NCI-H146 treated with DMSO at 0.1 percent for 48 hours (cell line): ENCODE measurements around the gene CLEC16A.

ENCODE experiments used
- DNase-seq: peaks from one replicate; lab custom pipeline; 2025; ENCODE audit not compliant: unreplicated experiment; lab: John Stamatoyannopoulos, UW

CLEC16A gene

GRCh38 chr16:11109566-11109965 lies 165.2 kb downstream of the CLEC16A start:
- no peak for DNase-seq

DNA sequence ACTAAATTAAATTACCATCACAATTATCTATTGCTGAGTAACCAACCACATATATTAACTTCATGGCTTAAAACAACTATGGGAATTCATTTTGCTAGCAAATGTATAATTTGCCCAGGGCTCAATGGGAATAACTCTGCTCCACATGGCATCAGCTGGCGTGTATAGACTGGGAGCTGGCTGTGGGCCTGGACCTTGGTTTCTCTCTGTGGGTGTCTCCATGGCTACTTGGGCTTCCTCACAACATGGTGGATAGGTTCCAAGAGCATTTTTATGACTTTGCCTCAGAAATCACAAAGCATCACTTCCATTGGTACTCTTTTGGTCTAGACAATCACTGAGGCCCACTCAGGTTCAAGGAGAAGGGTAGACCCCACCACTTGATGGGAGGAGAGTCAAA lies 166.8 kb downstream of the CLEC16A start:
- DNase-seq, result no peak

DNA sequence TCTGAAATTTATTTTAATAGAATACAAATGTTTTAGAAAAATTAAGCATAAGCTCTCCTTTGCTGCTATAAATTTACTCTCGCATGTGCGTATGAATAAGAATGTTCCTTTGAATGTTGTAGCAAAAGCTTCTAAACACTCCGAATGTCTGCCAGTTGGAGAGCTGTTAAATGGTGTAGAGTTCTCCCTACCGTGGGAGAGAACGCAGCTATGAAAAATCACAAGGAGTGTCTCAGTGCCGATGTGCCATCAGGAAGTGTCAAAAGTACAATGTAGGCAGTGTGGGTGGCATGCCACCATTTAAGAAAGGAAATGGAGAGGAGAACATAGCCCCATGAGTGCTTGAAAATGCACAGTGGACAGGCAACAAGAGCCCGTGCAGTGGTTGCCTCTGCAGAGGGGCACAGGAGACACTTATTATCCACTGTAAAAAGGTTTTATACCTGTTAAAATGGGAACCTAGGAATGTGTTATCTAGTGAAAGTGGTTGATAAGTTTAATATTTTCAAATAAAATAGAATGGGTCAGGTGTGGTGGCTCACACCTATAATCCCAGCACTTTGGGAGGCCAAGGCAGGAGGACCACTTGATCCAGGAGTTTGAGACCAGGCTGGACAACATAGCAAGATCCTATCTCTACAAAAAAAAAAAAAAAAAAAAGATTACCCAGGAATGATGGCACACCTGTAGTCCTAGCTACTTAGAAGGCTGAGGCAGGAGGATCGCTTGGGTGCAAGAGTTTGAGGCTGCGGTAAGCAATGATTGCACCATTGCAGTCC lies 167.7 kb downstream of the CLEC16A start:
- no peak for DNase-seq

GRCh38 chr16:11112723-11113348 lies 168.5 kb downstream of the CLEC16A start:
- DNase-seq, result no peak

DNA sequence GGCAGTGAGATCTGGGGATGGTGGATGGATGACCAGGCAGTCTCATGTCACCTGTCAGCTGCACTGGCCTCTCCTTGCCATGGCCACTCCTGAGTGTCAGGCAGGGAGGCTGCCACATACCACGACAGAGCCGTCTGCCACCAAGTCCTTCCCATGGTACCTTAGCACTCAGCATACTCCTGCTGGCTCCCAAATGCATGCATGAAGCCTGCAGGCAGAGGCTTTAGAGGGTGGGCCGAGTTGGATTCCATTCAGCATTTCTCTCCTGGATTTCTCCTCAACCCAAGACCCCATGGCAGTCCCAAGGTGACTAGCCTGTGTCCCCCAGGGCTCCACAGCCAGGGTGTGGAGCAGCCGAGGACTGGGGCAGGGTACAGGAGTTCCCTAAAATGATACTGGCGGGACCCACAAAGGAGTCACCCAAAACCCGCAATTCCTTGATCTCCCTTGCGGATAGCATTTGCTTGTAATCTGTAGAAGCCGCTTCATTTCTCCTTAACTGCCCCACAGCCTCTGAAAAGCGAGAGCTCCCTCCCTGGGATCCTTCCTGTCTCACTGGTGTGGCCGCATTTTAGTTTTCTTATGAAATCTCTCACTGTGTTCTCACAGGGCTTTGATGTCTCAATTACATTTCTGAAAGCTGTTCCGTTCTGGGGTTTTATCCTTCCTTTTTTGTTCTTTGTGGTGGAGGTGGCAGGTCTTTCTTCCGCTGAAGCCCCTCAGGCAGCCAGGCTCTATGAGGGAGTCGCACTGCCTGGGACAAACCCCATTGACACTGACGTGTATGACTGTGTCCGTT lies 170.2 kb downstream of the CLEC16A start:
- DNase-seq, result no peak

GRCh38 chr16:11117576-11118211 lies 173.3 kb downstream of the CLEC16A start:
- DNase-seq, result no peak

DNA sequence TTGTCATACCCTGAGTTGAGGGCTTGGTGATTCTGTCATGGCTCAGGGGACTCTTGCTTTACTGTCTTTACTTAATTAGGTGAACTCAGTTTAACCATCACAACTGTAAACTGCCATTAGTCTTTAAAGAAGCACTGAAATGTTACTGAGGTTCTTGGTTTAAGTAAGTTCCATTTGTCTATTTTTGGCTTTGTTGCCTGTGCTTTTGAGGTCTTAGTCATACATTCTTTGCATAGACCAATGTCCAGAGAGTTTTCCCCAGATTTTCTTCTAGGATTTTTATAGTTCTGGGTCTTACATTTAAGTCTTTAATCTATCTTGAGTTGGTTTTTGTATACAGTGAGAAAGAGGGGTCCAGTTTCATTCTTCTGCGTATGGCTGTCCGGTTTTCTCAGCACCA lies 174.1 kb downstream of the CLEC16A start:
- no peak for DNase-seq

DNA sequence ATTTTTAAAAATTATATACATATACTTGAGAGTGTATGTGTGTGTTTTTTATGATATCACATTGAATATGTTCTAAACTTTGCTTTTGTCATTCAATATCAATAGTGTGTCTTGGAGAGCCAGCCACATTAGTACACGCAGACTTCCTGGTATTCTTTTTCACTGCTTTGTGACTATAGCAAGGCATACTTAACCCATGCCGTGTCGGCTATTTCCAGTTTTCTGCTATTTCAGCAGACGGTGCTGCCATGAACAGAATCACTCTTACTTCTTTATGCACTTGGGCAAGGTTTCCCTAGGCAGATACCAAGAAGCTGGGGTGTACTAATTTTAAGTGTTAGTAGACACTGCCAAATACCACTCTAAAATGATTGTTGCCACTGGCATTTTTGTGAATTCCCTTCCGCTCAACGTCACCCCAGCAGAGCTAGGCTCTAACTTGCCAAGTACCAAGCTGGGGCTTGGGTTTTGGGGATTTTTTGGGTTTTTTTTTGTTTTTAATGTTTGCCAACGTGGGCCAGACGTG lies 176.8 kb downstream of the CLEC16A start:
- no peak for DNase-seq

- no peak for DNase-seq
Observed at GRCh38 chr16:11121914-11122692, 177.7 kb downstream of the CLEC16A start.

GRCh38 chr16:11123666-11124065 lies 179.3 kb downstream of the CLEC16A start:
- no peak for DNase-seq

- no peak for DNase-seq
Observed at GRCh38 chr16:11125936-11126335, 181.6 kb downstream of the CLEC16A start.

DNA sequence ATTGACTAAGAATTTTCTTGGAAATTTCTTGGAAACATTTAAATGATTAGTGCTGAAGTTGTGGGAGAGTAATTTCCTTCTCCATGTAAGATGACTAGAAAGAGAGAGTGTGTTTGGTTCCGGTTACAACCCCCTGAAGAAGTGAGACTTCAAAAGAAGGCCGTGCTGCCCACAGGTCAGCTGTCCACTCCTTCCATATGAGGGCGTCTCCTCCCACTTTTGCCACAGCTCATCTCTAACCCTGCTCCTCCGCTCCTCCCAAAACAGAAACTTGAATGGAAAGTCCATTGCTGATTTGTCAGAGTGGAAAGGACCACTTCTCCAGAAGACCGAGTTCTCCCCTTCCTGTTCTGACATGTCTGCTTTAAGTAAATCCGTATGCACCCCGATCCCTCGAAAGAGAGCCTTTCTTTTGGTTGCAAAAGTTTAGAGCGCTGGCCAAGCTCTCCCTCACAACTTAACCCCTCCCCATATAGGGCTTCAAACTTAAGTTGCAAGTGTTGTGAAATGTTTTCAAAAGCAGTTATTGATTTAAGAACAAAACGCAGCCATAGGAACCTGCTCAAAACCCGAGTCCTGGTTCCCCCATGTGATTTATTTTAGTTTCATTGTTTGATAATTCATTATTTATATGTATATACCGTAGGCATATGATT lies 182.2 kb downstream of the CLEC16A start:
- no peak for DNase-seq

- no peak for DNase-seq
Observed at GRCh38 chr16:11127610-11128195, 183.3 kb downstream of the CLEC16A start.

- no peak for DNase-seq
Observed at GRCh38 chr16:11128211-11129141, 184.1 kb downstream of the CLEC16A start.

- no peak for DNase-seq
Observed at GRCh38 chr16:11129378-11129781, 185.0 kb downstream of the CLEC16A start.

DNA sequence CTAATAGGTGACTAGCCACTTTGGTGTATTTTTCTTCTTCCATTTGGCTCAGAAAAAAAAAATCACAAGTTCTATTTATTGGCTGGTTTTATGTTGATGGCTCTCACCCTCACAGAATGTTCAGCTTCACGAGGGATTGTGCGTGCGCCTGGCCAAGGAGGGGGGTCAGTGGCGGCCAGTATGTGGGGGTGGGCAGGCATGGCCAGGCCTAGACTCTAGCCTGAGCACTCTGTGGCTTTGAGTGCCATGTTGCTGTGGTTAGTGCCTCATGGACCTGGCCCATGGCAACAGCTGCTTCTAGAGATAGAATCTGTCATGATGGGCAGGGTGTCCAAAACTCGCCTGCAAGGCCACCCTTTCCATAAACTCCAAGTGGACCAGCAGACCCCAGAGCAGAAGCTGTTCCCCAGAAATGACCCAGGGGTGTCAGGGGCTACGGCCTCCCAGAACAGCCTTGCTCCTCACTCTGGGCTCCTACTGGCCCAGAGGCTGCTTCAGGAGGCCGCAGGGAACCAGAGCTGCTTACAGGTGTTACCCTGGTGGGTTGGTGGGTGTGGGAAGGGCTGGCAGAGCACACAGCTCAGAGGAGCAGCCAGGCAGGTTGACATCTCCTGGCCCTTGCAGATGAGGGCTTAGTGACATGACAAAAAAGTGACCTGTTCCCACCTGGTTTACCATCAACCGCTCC lies 186.8 kb downstream of the CLEC16A start:
- DNase-seq, result no peak

DNA sequence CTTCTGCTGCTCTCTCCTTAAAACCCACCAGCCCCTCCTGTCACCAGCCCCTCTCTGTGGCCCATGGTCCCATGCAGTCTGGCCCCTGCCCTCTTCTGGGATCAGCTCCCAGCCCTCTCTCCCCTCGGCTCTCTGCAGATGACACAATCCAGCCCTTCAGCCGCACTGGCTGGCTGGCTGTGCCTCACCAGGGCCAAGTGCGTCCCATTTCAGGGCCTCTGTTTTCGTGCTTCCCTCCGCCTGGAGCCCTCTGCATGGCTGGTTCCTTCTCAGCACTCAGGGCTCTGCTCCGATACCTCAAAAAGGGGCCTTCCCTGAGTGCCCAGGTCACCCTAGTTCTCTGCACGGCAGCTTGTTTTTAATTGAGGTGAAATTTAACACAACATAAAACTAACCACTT lies 187.3 kb downstream of the CLEC16A start:
- DNase-seq, result no peak
